Measurements from ENCODE around the gene CA10. TPM values are rescaled to one million over a fixed set of nuclear protein-coding genes. Genes with fewer than 3 reads are reported as not detected.

Gene CA10
- total RNA-seq, 6 experiments from 2014 or later, result not detected

DNA sequence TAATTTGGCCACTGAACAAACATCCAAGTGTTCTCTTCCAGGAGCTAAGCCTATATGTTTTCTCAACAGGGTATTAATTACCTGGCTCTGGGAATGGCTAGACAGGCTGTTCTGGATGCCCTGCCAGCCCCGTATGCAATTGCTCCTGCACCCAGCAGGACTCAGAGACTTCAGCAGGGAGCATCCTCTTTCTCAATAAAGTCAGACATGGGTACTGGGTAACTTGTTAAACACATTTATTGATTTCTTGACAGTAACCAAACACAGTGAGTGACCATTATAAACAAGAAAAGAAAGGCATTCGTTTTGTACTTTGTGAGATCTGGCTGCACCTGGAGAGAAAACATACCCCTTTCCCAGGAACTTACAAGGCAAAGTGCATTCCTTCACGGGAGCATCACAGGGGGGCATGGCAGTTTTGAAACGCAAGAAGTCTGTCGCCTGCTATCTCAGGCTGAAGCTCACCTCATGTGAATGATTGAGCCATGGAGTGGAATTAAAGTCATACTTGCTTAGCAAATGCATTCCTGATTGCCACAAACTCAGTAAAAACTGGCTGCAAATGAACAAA is 528.3 kb downstream of the CA10 start:
- Histone ChIP-seq H3K9me3 (no peaks in the 10 kb centered on the region), H3K36me3 (no peaks in the 10 kb centered on the region), H3K27me3 (no peaks in the 10 kb centered on the region), H3K27ac (peak overlapping the region in 1 of 3 donors; percentile 5), H3K4me1 (peaks cover 0 to 13% (median 4%) of the 10 kb centered on the region in 4 donors), H3K4me3 (no peak overlapping the region)
- ATAC-seq, result peak; percentile 92 to 98 (median 96)
- TF ChIP-seq POLR2A (IDR thresholded peaks at IDR 0.05) (no peak), CTCF (IDR thresholded peaks at IDR 0.05) (no peak)
- WGBS (ENCODE audit: insufficient coverage, low coverage, low lambda C conversion rate, missing lambda C conversion rate), result 6% methylated on average over 5 of the region's 5 CpGs
- peak in 1 of 3 donors; percentile 47 for DNase-seq
- intact Hi-C loops (cut with DNase I), result no loop called here

DNA sequence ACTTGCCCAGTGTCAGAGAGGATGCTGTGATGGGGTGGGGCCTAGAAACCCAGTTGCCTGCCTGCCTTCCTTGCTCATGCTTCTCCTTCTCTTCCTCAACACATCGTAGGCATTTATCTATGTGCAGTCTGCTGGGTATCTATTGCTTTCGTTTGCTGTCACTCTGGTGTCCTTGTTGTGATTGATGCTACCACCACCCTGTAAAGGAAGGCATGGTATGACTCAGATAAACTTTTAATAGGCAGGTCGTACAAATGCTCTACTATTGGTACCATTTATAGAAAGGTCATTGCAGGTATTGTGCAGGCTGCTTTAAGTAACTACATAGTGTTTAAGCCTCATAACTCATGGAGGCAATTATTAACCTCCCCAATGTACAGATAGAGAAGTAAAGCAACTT is 529.3 kb downstream of the CA10 start:
- Histone ChIP-seq H3K27me3 (no peaks in the 10 kb centered on the region), H3K27ac (no peak overlapping the region), H3K36me3 (no peaks in the 10 kb centered on the region), H3K4me3 (no peak overlapping the region), H3K9me3 (no peaks in the 10 kb centered on the region), H3K4me1 (peaks cover 0 to 13% (median 4%) of the 10 kb centered on the region in 4 donors)
- TF ChIP-seq POLR2A (IDR thresholded peaks at IDR 0.05) (no peak), CTCF (IDR thresholded peaks at IDR 0.05) (no peak)
- ATAC-seq, result no peak
- 19% methylated on average over 2 of the region's 3 CpGs for WGBS (ENCODE audit: insufficient coverage, low coverage, low lambda C conversion rate, missing lambda C conversion rate)
- DNase-seq, result no peak
- intact Hi-C loops (cut with DNase I), result no loop called here

GRCh38 chr17:51627779-51628178 is 530.7 kb downstream of the CA10 start:
- Histone ChIP-seq H3K36me3 (no peaks in the 10 kb centered on the region), H3K4me3 (no peak overlapping the region), H3K4me1 (peaks cover 0 to 13% (median 4%) of the 10 kb centered on the region in 4 donors), H3K27me3 (no peaks in the 10 kb centered on the region), H3K27ac (no peak overlapping the region), H3K9me3 (no peaks in the 10 kb centered on the region)
- 62% methylated on average over 1 of the region's 1 CpG for WGBS (ENCODE audit: insufficient coverage, low coverage, low lambda C conversion rate, missing lambda C conversion rate)
- TF ChIP-seq POLR2A (IDR thresholded peaks at IDR 0.05), result no peak
- no peak for TF ChIP-seq CTCF (IDR thresholded peaks at IDR 0.05)
- DNase-seq (no peak), ATAC-seq (no peak)
- intact Hi-C loops (cut with DNase I), result no loop called here

DNA sequence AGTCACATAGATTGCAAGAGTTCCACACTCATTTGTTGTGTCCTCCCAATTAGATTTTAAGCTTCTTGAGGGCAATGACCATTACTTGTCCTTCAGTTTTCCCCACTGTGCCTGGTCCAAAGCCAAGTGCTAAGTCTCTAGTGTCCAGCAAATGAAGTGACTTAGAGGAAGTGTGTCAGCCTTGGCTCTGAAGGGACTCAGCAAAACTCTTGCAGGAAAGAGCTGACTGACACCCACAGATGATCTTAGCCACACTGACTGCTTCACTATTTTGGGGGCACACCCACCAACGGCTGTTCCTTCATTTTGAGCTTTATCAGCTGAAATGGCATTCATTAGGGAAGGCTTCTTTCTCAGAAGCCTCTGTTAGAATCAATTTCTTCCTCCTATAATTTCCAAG is 540.0 kb downstream of the CA10 start:
- DNase-seq (no peak), ATAC-seq (no peak)
- WGBS (ENCODE audit: insufficient coverage, low coverage, low lambda C conversion rate, missing lambda C conversion rate), result 33% methylated on average over 1 of the region's 1 CpG
- no peak for TF ChIP-seq CTCF (IDR thresholded peaks at IDR 0.05)
- TF ChIP-seq POLR2A (IDR thresholded peaks at IDR 0.05), result no peak
- Histone ChIP-seq H3K4me1 (no peaks in the 10 kb centered on the region), H3K9me3 (no peaks in the 10 kb centered on the region), H3K27ac (no peak overlapping the region), H3K27me3 (no peaks in the 10 kb centered on the region), H3K36me3 (no peaks in the 10 kb centered on the region), H3K4me3 (no peak overlapping the region)
- intact Hi-C loops (cut with DNase I), result no loop called here

- Histone ChIP-seq H3K27ac (no peak overlapping the region), H3K36me3 (no peaks in the 10 kb centered on the region), H3K27me3 (no peaks in the 10 kb centered on the region), H3K4me3 (no peak overlapping the region), H3K4me1 (no peaks in the 10 kb centered on the region), H3K9me3 (no peaks in the 10 kb centered on the region)
- ATAC-seq, result no peak
- intact Hi-C loops (cut with DNase I), result no loop called here
- no peak for TF ChIP-seq POLR2A (IDR thresholded peaks at IDR 0.05)
- TF ChIP-seq CTCF (IDR thresholded peaks at IDR 0.05), result no peak
- DNase-seq, result no peak
- WGBS (ENCODE audit: insufficient coverage, low coverage, low lambda C conversion rate, missing lambda C conversion rate), result 57% methylated on average over 1 of the region's 1 CpG
Observed at GRCh38 chr17:51617986-51618385, 540.5 kb downstream of the CA10 start.

Measured in right lobe of liver (tissue), 6 donors.